Trophoblast cell (in vitro differentiated cells and primary cell): ENCODE data around the gene MRPL23.
"Not testable (repeated sequence)": the region's sequence is repeated elsewhere in the genome, so short reads cannot be mapped to it uniquely, and the experiment has no call there.

ENCODE experiments used
- DNase-seq, 2 donors: peaks; one replicate each; pipeline ENCODE4 v3.0.0-alpha.2; 2016
- H2AFZ ChIP-seq: 2 replicates; pipeline ENCODE4 v1.6.1; 2013; ENCODE audit warnings: low read length, moderate library complexity, mild to moderate bottlenecking; ENCODE audit not compliant: insufficient read depth, poor library complexity
- H2AK5ac ChIP-seq: 2 replicates; pipeline ENCODE4 v1.6.1; 2013; ENCODE audit warnings: mild to moderate bottlenecking, low read length
- H2BK120ac ChIP-seq: 2 replicates; pipeline ENCODE4 v1.6.1; 2013; ENCODE audit warnings: low read length, mild to moderate bottlenecking, moderate library complexity; ENCODE audit not compliant: insufficient read depth, poor library complexity
- H2BK12ac ChIP-seq: 2 replicates; pipeline ENCODE4 v1.6.1; 2013; ENCODE audit warnings: mild to moderate bottlenecking, low read length, moderate library complexity
- H2BK5ac ChIP-seq: 2 replicates; pipeline ENCODE4 v1.6.1; 2013; ENCODE audit warnings: low read length, low read depth, moderate library complexity, mild to moderate bottlenecking; ENCODE audit not compliant: poor library complexity
- H3K14ac ChIP-seq: 2 replicates; pipeline ENCODE4 v1.6.1; 2013; ENCODE audit warnings: mild to moderate bottlenecking, low read length
- H3K18ac ChIP-seq: 2 replicates; pipeline ENCODE4 v1.6.1; 2013; ENCODE audit warnings: mild to moderate bottlenecking, low read length
- H3K23ac ChIP-seq: 2 replicates; pipeline ENCODE4 v1.6.1; 2013; ENCODE audit warnings: low read length
- H3K27ac ChIP-seq: 2 replicates; pipeline ENCODE4 v1.5.1; 2013; ENCODE audit warnings: low read depth, mild to moderate bottlenecking, inconsistent platforms, low read length, moderate library complexity
- H3K27me3 ChIP-seq: 2 replicates; pipeline ENCODE4 v1.6.1; 2013; ENCODE audit warnings: inconsistent platforms, mild to moderate bottlenecking, low read length, moderate library complexity; ENCODE audit not compliant: insufficient read depth
- H3K36me3 ChIP-seq, 2 experiments: 1 replicate in 1 of 2; 2 replicates in 1 of 2; pipeline ENCODE4 v1.6.1; 2013; ENCODE audit warnings: low read length in 2 of 2, mild to moderate bottlenecking in 2 of 2, moderate library complexity in 1 of 2; ENCODE audit not compliant: insufficient read depth in 2 of 2, control insufficient read depth in 1 of 2
- H3K4ac ChIP-seq: 2 replicates; pipeline ENCODE4 v1.6.1; 2013; ENCODE audit warnings: low read depth, mild to moderate bottlenecking, low read length, moderate library complexity
- H3K4me1 ChIP-seq, 2 experiments: 1 replicate in 1 of 2; 2 replicates in 1 of 2; pipeline ENCODE4 v1.6.1; 2013; ENCODE audit warnings: low read length in 2 of 2, mild to moderate bottlenecking in 2 of 2, moderate library complexity in 1 of 2; ENCODE audit not compliant: insufficient read depth in 2 of 2, control insufficient read depth in 1 of 2
- H3K4me2 ChIP-seq: 2 replicates; pipeline ENCODE4 v1.6.1; 2013; ENCODE audit warnings: inconsistent platforms, mild to moderate bottlenecking, low read length, moderate library complexity
- H3K4me3 ChIP-seq: 2 replicates; pipeline ENCODE4 v1.5.1; 2013; ENCODE audit warnings: mild to moderate bottlenecking, low read depth, low read length, inconsistent platforms
- H3K79me1 ChIP-seq: one replicate; pipeline ENCODE4 v1.6.1; 2013; ENCODE audit warnings: low read length
- H3K79me2 ChIP-seq: 2 replicates; pipeline ENCODE4 v1.6.1; 2013; ENCODE audit warnings: low read length, mild to moderate bottlenecking; ENCODE audit not compliant: control insufficient read depth, insufficient read depth, poor library complexity
- H3K9ac ChIP-seq: 2 replicates; pipeline ENCODE4 v1.6.1; 2013; ENCODE audit warnings: mild to moderate bottlenecking, low read length
- H3K9me3 ChIP-seq: 2 replicates; pipeline ENCODE4 v1.6.1; 2013; ENCODE audit warnings: low read depth, mild to moderate bottlenecking, control low read depth, inconsistent platforms, low read length; ENCODE audit not compliant: insufficient read depth
- H4K12ac ChIP-seq: 2 replicates; pipeline ENCODE4 v1.6.1; 2013; ENCODE audit warnings: low read depth, mild to moderate bottlenecking, low read length, moderate library complexity
- H4K8ac ChIP-seq: 2 replicates; pipeline ENCODE4 v1.6.1; 2013; ENCODE audit warnings: low read depth, mild to moderate bottlenecking, low read length, moderate library complexity
- H4K91ac ChIP-seq: one replicate; pipeline ENCODE4 v1.6.1; 2013; ENCODE audit warnings: low read depth, mild to moderate bottlenecking, low read length, moderate library complexity
- WGBS: extraction: QIAGEN DNeasy Blood & Tissue Kit; methylation state at CpG from one replicate; pipeline ENCODE4 v1.1.7; 2013; ENCODE audit warnings: missing lambda C conversion rate; ENCODE audit not compliant: insufficient read length, insufficient coverage; ENCODE audit errors: extremely low coverage; 5-methylcytosine and 5-hydroxymethylcytosine counted together

MRPL23 gene

DNA sequence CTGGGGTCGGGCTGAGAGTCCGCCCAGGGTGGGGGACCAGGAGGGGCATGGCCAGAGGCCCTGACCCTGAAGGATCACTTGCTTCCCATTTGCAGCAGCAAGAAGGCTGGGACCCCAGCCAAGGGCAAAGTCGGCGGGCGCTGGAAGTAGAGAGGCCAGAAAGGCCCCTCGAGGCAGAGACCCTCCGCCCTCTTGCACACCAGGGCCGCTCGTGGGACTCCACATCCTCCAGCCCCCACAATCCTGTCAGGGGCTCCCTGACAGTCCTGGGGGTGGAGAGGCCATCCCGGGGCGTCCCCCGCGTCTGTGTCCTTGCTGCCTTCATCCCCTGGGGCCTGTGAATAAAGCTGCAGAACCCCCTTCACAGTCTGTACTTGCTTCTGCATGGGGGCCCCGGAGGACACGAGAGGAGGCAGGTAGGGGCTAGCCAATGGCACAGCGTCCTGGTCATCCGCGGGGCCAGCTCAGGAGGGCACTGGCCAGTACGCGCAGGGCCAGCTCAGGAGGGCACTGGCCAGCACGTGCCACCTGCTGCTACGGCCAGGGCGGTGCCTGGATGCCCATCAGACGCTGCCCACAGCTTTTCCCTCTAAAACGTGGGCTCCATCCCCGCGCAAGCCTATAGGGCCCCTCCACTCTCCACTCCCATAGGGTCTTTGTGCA, 8.7 kb upstream of the MRPL23 start:
- Histone ChIP-seq H3K4me3 (no peak overlapping the region), H3K36me3 (no peaks in the 10 kb centered on the region), H2AK5ac (no peak overlapping the region), H3K23ac (no peak overlapping the region), H4K91ac (no peak overlapping the region), H3K4me1 (no peaks in the 10 kb centered on the region), H3K9me3 (peaks cover 3% of the 10 kb centered on the region), H3K27me3 (no peaks in the 10 kb centered on the region), H2BK120ac (no peak overlapping the region), H3K79me1 (no peaks in the 10 kb centered on the region), H3K27ac (no peak overlapping the region), H2BK5ac (no peak overlapping the region), H3K9ac (no peak overlapping the region), H3K4me2 (no peak overlapping the region), H3K79me2 (no peaks in the 10 kb centered on the region), H4K12ac (no peak overlapping the region), H4K8ac (no peak overlapping the region), H3K18ac (no peak overlapping the region), H3K4ac (no peak overlapping the region), H2AFZ (no peak overlapping the region), H3K14ac (no peak overlapping the region), H2BK12ac (no peak overlapping the region)
- no peak for DNase-seq
- WGBS = no CpG with 5 or more reads among the region's 27 CpGs

DNA sequence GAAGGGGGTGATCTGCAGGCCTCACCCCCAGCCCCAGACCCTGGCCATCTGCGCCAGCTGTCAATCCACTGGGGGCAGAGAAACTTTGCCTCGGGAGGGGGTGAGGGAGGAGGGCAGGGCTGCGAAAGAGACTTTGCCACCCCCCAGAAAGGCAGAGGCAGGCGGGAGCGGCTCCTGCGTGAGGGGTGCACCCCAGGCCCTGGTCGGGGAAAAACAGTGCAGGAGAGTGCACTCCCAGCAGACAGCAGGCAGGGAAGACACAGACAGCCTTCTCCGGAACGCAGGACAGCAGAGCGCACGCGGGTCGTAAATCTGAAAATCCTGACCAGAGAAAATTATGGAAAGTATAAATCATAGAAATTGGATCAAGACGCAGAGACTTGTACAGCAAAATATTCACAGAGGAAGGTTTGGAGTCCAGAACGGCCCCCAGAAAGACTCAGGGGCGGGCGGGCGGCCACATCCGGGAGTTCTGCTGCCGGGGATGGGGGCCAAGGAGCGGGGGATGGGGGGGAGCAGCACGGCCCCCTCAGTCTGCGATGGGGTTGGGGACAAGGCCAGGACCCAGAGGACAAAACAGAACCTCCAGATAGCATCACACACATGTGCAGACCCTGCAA, 8.0 kb upstream of the MRPL23 start:
- Histone ChIP-seq H4K8ac (no peak overlapping the region), H2AK5ac (no peak overlapping the region), H3K79me2 (no peaks in the 10 kb centered on the region), H3K27me3 (no peaks in the 10 kb centered on the region), H3K9ac (no peak overlapping the region), H3K4me1 (no peaks in the 10 kb centered on the region), H3K23ac (no peak overlapping the region), H3K18ac (no peak overlapping the region), H3K9me3 (peaks cover 3% of the 10 kb centered on the region), H3K36me3 (no peaks in the 10 kb centered on the region), H4K91ac (no peak overlapping the region), H2BK120ac (no peak overlapping the region), H3K79me1 (no peaks in the 10 kb centered on the region), H2BK5ac (no peak overlapping the region), H3K4me3 (no peak overlapping the region), H4K12ac (no peak overlapping the region), H3K14ac (no peak overlapping the region), H3K4ac (no peak overlapping the region), H2AFZ (no peak overlapping the region), H2BK12ac (no peak overlapping the region), H3K27ac (no peak overlapping the region), H3K4me2 (no peak overlapping the region)
- WGBS = no CpG with 5 or more reads among the region's 23 CpGs
- DNase-seq = no peak

DNA sequence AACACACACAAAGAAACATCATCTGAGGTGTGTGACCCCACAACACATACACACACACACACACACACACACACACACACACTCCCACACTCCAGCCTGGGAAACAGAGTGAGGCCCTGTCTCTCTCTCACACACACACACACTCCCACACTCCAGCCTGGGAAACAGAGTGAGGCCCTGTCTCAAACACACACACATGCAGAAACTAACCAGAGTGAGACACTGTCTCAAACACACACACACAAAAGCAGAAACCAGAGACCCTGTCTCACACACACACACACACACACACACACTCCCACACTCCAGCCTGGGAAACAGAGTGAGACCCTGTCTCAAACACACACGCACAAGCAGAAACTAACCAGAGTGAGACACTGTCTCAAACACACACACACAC, 7.3 kb upstream of the MRPL23 start:
- H3K27me3 ChIP-seq, H3K4ac ChIP-seq, H2BK5ac ChIP-seq, DNase-seq, H3K23ac ChIP-seq, H3K79me1 ChIP-seq, H2AFZ ChIP-seq, H2BK12ac ChIP-seq, H3K4me3 ChIP-seq, H3K9ac ChIP-seq, H4K8ac ChIP-seq, H3K4me2 ChIP-seq, H3K9me3 ChIP-seq, H2AK5ac ChIP-seq, H3K79me2 ChIP-seq, H2BK120ac ChIP-seq, H3K4me1 ChIP-seq, H3K36me3 ChIP-seq, H4K91ac ChIP-seq, H3K27ac ChIP-seq, H3K18ac ChIP-seq: not testable (repeated sequence)
- WGBS = no CpG with 5 or more reads among the region's 1 CpG
- Histone ChIP-seq H4K12ac (peak overlapping the region; percentile 39), H3K14ac (peak overlapping the region; percentile 17)

DNA sequence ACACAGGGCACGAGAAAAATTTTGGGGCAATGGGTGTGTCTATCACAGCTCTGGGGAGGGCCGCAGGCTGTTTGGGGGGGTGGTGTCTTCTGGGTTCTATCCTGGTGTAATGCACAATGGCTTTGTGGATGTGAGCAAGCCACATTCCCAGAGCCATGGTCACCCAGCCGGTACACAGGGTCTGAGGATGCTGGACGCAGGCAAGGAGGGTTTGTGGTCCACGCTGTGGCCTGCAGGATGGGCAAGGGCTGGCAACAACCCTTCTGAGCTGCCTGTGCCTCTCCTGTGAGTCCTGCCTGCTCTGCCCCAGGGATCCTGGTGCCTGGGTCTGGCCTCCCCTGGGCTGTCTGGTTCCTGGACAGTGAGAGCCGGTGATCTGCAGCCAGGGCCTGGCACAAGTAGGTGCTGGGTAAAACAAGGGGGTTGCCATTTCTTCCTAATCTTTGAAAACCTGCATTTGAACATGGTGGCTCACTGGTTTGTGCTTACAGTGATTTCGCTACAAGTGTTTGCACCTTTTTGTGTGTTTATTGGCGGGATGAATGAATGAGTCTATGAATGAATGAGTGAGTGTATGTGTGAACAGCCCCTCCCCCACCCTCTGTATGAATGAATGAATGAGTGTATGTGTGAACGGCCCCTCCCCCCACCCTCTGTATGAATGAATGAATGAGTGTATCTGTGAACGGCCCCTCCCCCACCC, 4.4 kb upstream of the MRPL23 start:
- Histone ChIP-seq H2AK5ac (no peak overlapping the region), H3K23ac (no peak overlapping the region), H2BK5ac (no peak overlapping the region), H3K79me2 (no peaks in the 10 kb centered on the region), H3K9ac (no peak overlapping the region), H3K14ac (no peak overlapping the region), H4K91ac (no peak overlapping the region), H4K8ac (no peak overlapping the region), H3K4me3 (no peak overlapping the region), H3K4me2 (no peak overlapping the region), H3K27ac (no peak overlapping the region), H2BK120ac (no peak overlapping the region), H2AFZ (no peak overlapping the region), H3K79me1 (no peaks in the 10 kb centered on the region), H3K36me3 (no peaks in the 10 kb centered on the region), H3K27me3 (no peaks in the 10 kb centered on the region), H3K9me3 (peaks cover 3% of the 10 kb centered on the region), H3K4ac (no peak overlapping the region), H3K4me1 (no peaks in the 10 kb centered on the region), H2BK12ac (no peak overlapping the region), H4K12ac (no peak overlapping the region), H3K18ac (no peak overlapping the region)
- no peak for DNase-seq
- WGBS = no CpG with 5 or more reads among the region's 10 CpGs
